Adrenal gland (tissue), 5 donors: ENCODE measurements around the gene MAPK4.

Source experiments
- CTCF ChIP-seq, 6 experiments: fragments of 450-650 bp in 4 of 6; fragments of 200-600 bp in 2 of 6; sonication (generic) in 1 of 6; IDR thresholded peaks; 1 replicate in 5 of 6; 2 replicates in 1 of 6; pipeline versions ENCODE4 v1.5.1 to v1.8.0; 2016 to 2021; ENCODE audit warnings: antibody characterized with exemption in 6 of 6, mild to moderate bottlenecking in 2 of 6, moderate library complexity in 1 of 6
- POLR2A ChIP-seq, 2 donors: fragments of 450-650 bp; IDR thresholded peaks; one replicate each; pipeline ENCODE4 v1.6.1; 2017; ENCODE audit warnings: antibody characterized with exemption in 2 of 2, mild to moderate bottlenecking in 2 of 2, moderate library complexity in 1 of 2
- donor health status: DM: no; HTN: no; CAD: no.

GRCh38 chr18:50622320-50622719 is 62.4 kb downstream of the MAPK4 start:
- TF ChIP-seq CTCF (IDR thresholded peaks at IDR 0.05) (no peak), POLR2A (IDR thresholded peaks at IDR 0.05) (no peak)
